ENCODE results near the gene ITGB3.

Gene ITGB3

GRCh38 chr17:47338026-47338425 is 84.4 kb downstream of the ITGB3 start:
- DNase-seq (ENCODE audit: low read depth in 2 of 2) = no peak

GRCh38 chr17:47352848-47353247 is 99.2 kb downstream of the ITGB3 start:
- no peak for DNase-seq (ENCODE audit: low read depth in 2 of 2)

- DNase-seq (ENCODE audit: low read depth in 2 of 2) = no peak
Measured at GRCh38 chr17:47358652-47359051, 105.0 kb downstream of the ITGB3 start.

All from stimulated activated CD4-positive, alpha-beta T cell treated with anti-CD3 and anti-CD28 coated beads, Interleukin-4, amount 100 ng/mL, for 48 hours (primary cell).